AG08396 (cell line): ENCODE data around the gene CADPS2.

ENCODE experiments used
- DNase-seq: peaks from one replicate; pipeline ENCODE4 v3.0.0; 2012; ENCODE audit warnings: low spot score, mixed read lengths

The CADPS2 gene

GRCh38 chr7:122525355-122525754, 360.9 kb downstream of the CADPS2 start:
- no peak for DNase-seq

GRCh38 chr7:122521767-122522166, 364.5 kb downstream of the CADPS2 start:
- DNase-seq: no peak

GRCh38 chr7:122520971-122521555, 365.2 kb downstream of the CADPS2 start:
- no peak for DNase-seq

GRCh38 chr7:122518488-122518887, 367.8 kb downstream of the CADPS2 start:
- DNase-seq: no peak

- DNase-seq: no peak
These were observed 368.7 kb downstream of the CADPS2 start for GRCh38 chr7:122517576-122517975.

GRCh38 chr7:122515404-122515803, 370.9 kb downstream of the CADPS2 start:
- no peak for DNase-seq

GRCh38 chr7:122511268-122511667, 375.0 kb downstream of the CADPS2 start:
- no peak for DNase-seq

- no peak for DNase-seq
These were observed 378.7 kb downstream of the CADPS2 start for GRCh38 chr7:122507591-122507990.

GRCh38 chr7:122492007-122492406, 394.3 kb downstream of the CADPS2 start:
- no peak for DNase-seq

GRCh38 chr7:122488241-122488640, 398.0 kb downstream of the CADPS2 start:
- DNase-seq: no peak

GRCh38 chr7:122487131-122487530, 399.1 kb downstream of the CADPS2 start:
- no peak for DNase-seq

- DNase-seq: no peak
These were observed 400.4 kb downstream of the CADPS2 start for GRCh38 chr7:122485856-122486255.

GRCh38 chr7:122482212-122482611, 404.0 kb downstream of the CADPS2 start:
- no peak for DNase-seq

GRCh38 chr7:122470859-122471258, 415.4 kb downstream of the CADPS2 start:
- no peak for DNase-seq

- no peak for DNase-seq
These were observed 417.3 kb downstream of the CADPS2 start for GRCh38 chr7:122468945-122469344.

- no peak for DNase-seq
These were observed 418.4 kb downstream of the CADPS2 start for GRCh38 chr7:122467661-122468449.

GRCh38 chr7:122465296-122465695, 421.0 kb downstream of the CADPS2 start:
- DNase-seq: no peak

- no peak for DNase-seq
These were observed 422.6 kb downstream of the CADPS2 start for GRCh38 chr7:122463631-122464030.

GRCh38 chr7:122460936-122461335, 425.3 kb downstream of the CADPS2 start:
- DNase-seq: no peak

GRCh38 chr7:122457969-122458368, 428.3 kb downstream of the CADPS2 start:
- DNase-seq: no peak

GRCh38 chr7:122457325-122457724, 428.9 kb downstream of the CADPS2 start:
- no peak for DNase-seq

- no peak for DNase-seq
These were observed 431.3 kb downstream of the CADPS2 start for GRCh38 chr7:122454776-122455507.

- no peak for DNase-seq
These were observed 432.8 kb downstream of the CADPS2 start for GRCh38 chr7:122453432-122453831.
